ENCODE results near the gene SOX1. TPM values are rescaled to one million over a fixed set of nuclear protein-coding genes. Genes with fewer than 3 reads are reported as not detected.

SOX1 gene
- not detected in 2 replicates for total RNA-seq (2013; cell fraction: nucleolus; rRNA removed)
- not detected in 2 replicates for total RNA-seq (2014; rRNA removed)
- total RNA-seq (2014; rRNA removed; fragmentation: Illumina TruSeq; extraction: Trizol) = not detected in 2 replicates
- total RNA-seq (2021) = not detected in 2 replicates
- polyA plus RNA-seq (2011; ENCODE audit: low read depth) = not detected
- polyA plus RNA-seq (2011; rRNA removed) = not detected in 2 replicates
- polyA plus RNA-seq (2011; cell fraction: cytosol; rRNA removed) = not detected in 2 replicates
- polyA plus RNA-seq (2011; cell fraction: nucleus; rRNA removed) = not detected in 2 replicates
- not detected in 2 replicates for polyA plus RNA-seq (2012)
- polyA plus RNA-seq (2014; fragmentation: Illumina TruSeq; extraction: Trizol) = not detected in 2 replicates
- not detected for polyA plus RNA-seq (2014; fragmentation: Nextera tagmentation; extraction: Ambion mirVana)
- polyA plus RNA-seq (2014; rRNA removed) = not detected in 2 replicates
- polyA plus RNA-seq (2016; fragmentation: Nextera tagmentation; extraction: Ambion mirVana) = not detected
- polyA minus RNA-seq (2011; rRNA and poly(A)+ RNA removed) = not detected in 2 replicates
- not detected in 2 replicates for polyA minus RNA-seq (2011; cell fraction: cytosol; rRNA and poly(A)+ RNA removed)
- not detected in 2 replicates for polyA minus RNA-seq (2011; cell fraction: nucleus; rRNA and poly(A)+ RNA removed)
- not detected for Bru-seq, nascent RNA
- BruChase-seq, experiment 1, labeled RNA remaining after a 6-hour chase = not detected
- BruChase-seq, experiment 2, labeled RNA remaining after a 2-hour chase = not detected
- long read RNA-seq, experiment 1 = 0 reads
- long read RNA-seq, experiment 2 = 0 reads

DNA sequence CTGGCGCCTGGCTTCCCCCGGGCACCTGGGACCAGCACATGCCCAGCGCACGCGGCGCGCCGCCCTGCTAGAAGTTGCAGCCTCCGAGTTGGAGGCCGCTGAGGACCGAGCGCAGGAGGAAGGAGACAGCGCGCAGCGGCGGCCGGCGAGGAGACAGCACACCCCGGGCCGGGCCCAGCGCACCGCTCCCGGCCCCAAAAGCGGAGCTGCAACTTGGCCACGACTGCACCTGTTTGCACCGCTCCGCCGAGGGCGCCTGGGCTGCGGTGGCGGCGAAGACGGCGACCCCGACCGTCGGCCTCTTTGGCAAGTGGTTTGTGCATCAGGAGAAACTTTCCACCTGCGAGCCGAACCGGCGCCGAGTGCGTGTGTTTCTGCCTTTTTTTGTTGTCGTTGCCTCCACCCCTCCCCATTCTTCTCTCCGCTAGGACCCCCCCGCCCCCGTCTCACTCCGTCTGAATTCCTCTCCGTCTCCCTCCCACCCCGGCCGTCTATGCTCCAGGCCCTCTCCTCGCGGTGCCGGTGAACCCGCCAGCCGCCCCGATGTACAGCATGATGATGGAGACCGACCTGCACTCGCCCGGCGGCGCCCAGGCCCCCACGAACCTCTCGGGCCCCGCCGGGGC, at the start of gene SOX1:
Gene SOX1, plus strand, starts transcription at position 34 of the 626 bp plus-strand sequence. Its CDS starts 510 bp downstream, at position 544.
- Histone ChIP-seq H2AFZ (ENCODE audit: control insufficient read depth, low read depth, low read length) (no peak within 1 kb of the TSS), H3K4me2 (ENCODE audit: control insufficient read depth, insufficient read depth) (no peak within 1 kb of the TSS), H3K9ac (ENCODE audit: control insufficient read depth, insufficient read depth, low read length) (no peak within 1 kb of the TSS), H3K36me3 (ENCODE audit: control insufficient read depth in 2 of 2, insufficient read depth in 2 of 2, low read length in 1 of 2) (no peaks in the 10 kb centered on the region), H3K79me2 (ENCODE audit: control insufficient read depth, insufficient read depth, low read length) (no peaks in the 10 kb centered on the region), H3K4me1 (ENCODE audit: control insufficient read depth, insufficient read depth, low read length) (no peaks in the 10 kb centered on the region), H3K27ac (ENCODE audit: control insufficient read depth, insufficient read depth) (no peak within 1 kb of the TSS), H3K27me3 (replicated peaks in 1 of 2; ENCODE audit: control insufficient read depth in 2 of 2, insufficient read depth in 2 of 2, low read length in 1 of 2) (no peaks in the 10 kb centered on the region), H4K20me1 (ENCODE audit: control insufficient read depth, insufficient read depth) (no peaks in the 10 kb centered on the region), H3K9me3 (replicated peaks; ENCODE audit: control insufficient read depth, insufficient read depth, low read length) (no peaks in the 10 kb centered on the region; the same call in 2 of the 3 replicates), H3K4me3 (no peak within 1 kb of the TSS)
- ChIA-PET RAD21 (ENCODE audit: unreplicated experiment) (no interaction called here), CTCF (no interaction called here), SMC1A (ENCODE audit: uncharacterized antibody, unreplicated experiment) (no interaction called here), POLR2A (no interaction called here)
- FAIRE-seq (no peak), DNase-seq (ENCODE audit: low read depth, low spot score) (no peak), ATAC-seq (no peak)
- intact Hi-C loops (cut with micrococcal nuclease; ENCODE audit: unreplicated experiment) = no loop called here
- in situ Hi-C loops (cut with MboI) = no loop called here
- 82% methylated on average over 24 of the region's 66 CpGs for WGBS (ENCODE audit: insufficient coverage, insufficient replicate concordance, low lambda C conversion rate, missing lambda C conversion rate)
- BruUV-seq (replicated peaks) = no TSS peak
- TF ChIP-seq YY1 (IDR thresholded peaks at IDR 0.05; ENCODE audit: low read depth, low read length) (no peak), ZNF274 (IDR thresholded peaks at IDR 0.05; ENCODE audit: insufficient read depth, insufficient read length) (no peak), ZNF24 (IDR thresholded peaks at IDR 0.05) (no peak), NR2C1 (IDR thresholded peaks at IDR 0.05) (no peak), TAF1 (IDR thresholded peaks at IDR 0.05; ENCODE audit: borderline replicate concordance, low read depth, low read length) (no peak), ZSCAN29 (IDR thresholded peaks at IDR 0.05) (no peak), EZH2 (IDR thresholded peaks at IDR 0.05; ENCODE audit: borderline replicate concordance, control insufficient read depth, low read depth, low read length) (no peak), TCF3 (IDR thresholded peaks at IDR 0.05; ENCODE audit: borderline replicate concordance, insufficient read depth, low read depth, low read length) (no peak)
- TF ChIP-seq, protein P1, sequence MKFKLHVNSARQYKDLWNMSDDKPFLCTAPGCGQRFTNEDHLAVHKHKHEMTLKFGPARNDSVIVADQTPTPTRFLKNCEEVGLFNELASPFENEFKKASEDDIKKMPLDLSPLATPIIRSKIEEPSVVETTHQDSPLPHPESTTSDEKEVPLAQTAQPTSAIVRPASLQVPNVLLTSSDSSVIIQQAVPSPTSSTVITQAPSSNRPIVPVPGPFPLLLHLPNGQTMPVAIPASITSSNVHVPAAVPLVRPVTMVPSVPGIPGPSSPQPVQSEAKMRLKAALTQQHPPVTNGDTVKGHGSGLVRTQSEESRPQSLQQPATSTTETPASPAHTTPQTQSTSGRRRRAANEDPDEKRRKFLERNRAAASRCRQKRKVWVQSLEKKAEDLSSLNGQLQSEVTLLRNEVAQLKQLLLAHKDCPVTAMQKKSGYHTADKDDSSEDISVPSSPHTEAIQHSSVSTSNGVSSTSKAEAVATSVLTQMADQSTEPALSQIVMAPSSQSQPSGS (IDR thresholded peaks at IDR 0.05; ENCODE audit: low read length) = no peak
- TF ChIP-seq, protein P2, sequence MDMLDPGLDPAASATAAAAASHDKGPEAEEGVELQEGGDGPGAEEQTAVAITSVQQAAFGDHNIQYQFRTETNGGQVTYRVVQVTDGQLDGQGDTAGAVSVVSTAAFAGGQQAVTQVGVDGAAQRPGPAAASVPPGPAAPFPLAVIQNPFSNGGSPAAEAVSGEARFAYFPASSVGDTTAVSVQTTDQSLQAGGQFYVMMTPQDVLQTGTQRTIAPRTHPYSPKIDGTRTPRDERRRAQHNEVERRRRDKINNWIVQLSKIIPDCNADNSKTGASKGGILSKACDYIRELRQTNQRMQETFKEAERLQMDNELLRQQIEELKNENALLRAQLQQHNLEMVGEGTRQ (IDR thresholded peaks at IDR 0.05; ENCODE audit: borderline replicate concordance, low read depth, low read length) = no peak
- TF ChIP-seq, protein P3, sequence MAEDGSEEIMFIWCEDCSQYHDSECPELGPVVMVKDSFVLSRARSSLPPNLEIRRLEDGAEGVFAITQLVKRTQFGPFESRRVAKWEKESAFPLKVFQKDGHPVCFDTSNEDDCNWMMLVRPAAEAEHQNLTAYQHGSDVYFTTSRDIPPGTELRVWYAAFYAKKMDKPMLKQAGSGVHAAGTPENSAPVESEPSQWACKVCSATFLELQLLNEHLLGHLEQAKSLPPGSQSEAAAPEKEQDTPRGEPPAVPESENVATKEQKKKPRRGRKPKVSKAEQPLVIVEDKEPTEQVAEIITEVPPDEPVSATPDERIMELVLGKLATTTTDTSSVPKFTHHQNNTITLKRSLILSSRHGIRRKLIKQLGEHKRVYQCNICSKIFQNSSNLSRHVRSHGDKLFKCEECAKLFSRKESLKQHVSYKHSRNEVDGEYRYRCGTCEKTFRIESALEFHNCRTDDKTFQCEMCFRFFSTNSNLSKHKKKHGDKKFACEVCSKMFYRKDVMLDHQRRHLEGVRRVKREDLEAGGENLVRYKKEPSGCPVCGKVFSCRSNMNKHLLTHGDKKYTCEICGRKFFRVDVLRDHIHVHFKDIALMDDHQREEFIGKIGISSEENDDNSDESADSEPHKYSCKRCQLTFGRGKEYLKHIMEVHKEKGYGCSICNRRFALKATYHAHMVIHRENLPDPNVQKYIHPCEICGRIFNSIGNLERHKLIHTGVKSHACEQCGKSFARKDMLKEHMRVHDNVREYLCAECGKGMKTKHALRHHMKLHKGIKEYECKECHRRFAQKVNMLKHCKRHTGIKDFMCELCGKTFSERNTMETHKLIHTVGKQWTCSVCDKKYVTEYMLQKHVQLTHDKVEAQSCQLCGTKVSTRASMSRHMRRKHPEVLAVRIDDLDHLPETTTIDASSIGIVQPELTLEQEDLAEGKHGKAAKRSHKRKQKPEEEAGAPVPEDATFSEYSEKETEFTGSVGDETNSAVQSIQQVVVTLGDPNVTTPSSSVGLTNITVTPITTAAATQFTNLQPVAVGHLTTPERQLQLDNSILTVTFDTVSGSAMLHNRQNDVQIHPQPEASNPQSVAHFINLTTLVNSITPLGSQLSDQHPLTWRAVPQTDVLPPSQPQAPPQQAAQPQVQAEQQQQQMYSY (CRISPR knock-in tag; IDR thresholded peaks at IDR 0.05) = no peak
- TF ChIP-seq, protein P4, sequence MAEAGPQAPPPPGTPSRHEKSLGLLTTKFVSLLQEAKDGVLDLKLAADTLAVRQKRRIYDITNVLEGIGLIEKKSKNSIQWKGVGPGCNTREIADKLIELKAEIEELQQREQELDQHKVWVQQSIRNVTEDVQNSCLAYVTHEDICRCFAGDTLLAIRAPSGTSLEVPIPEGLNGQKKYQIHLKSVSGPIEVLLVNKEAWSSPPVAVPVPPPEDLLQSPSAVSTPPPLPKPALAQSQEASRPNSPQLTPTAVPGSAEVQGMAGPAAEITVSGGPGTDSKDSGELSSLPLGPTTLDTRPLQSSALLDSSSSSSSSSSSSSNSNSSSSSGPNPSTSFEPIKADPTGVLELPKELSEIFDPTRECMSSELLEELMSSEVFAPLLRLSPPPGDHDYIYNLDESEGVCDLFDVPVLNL (IDR thresholded peaks at IDR 0.05; ENCODE audit: low read depth, low read length) = no peak
- TF ChIP-seq, protein P5, sequence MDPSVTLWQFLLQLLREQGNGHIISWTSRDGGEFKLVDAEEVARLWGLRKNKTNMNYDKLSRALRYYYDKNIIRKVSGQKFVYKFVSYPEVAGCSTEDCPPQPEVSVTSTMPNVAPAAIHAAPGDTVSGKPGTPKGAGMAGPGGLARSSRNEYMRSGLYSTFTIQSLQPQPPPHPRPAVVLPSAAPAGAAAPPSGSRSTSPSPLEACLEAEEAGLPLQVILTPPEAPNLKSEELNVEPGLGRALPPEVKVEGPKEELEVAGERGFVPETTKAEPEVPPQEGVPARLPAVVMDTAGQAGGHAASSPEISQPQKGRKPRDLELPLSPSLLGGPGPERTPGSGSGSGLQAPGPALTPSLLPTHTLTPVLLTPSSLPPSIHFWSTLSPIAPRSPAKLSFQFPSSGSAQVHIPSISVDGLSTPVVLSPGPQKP (IDR thresholded peaks at IDR 0.05; ENCODE audit: low read depth, low read length) = no peak
